ENCODE results near the gene RLN3.

RLN3 gene

GRCh38 chr19:14053500-14053899, 25.6 kb downstream of the RLN3 start:
- Mint-ChIP-seq H3K27me3 (ENCODE audit: low read depth, poor library complexity) (peaks cover 59% of the 10 kb centered on the region), H3K4me1 (peaks cover 3% of the 10 kb centered on the region), H3K4me3 (no peak overlapping the region), H3K36me3 (ENCODE audit: low read depth) (peaks cover 5% of the 10 kb centered on the region), H3K27ac (no peak overlapping the region), H3K9me3 (no peaks in the 10 kb centered on the region)
- DNase-seq, result no peak
- TF ChIP-seq CTCF (IDR thresholded peaks at IDR 0.05), result no peak

GRCh38 chr19:14054099-14054498, 26.2 kb downstream of the RLN3 start:
- Mint-ChIP-seq H3K4me3 (no peak overlapping the region), H3K4me1 (peaks cover 6% of the 10 kb centered on the region), H3K27ac (peak overlapping the region; percentile 82), H3K36me3 (ENCODE audit: low read depth) (peaks cover 5% of the 10 kb centered on the region), H3K27me3 (ENCODE audit: low read depth, poor library complexity) (peaks cover 63% of the 10 kb centered on the region), H3K9me3 (no peaks in the 10 kb centered on the region)
- no peak for DNase-seq
- TF ChIP-seq CTCF (IDR thresholded peaks at IDR 0.05), result no peak

- Mint-ChIP-seq H3K4me3 (no peak overlapping the region), H3K27me3 (ENCODE audit: low read depth, poor library complexity) (peaks cover 69% of the 10 kb centered on the region), H3K4me1 (peaks cover 9% of the 10 kb centered on the region), H3K36me3 (ENCODE audit: low read depth) (peaks cover 5% of the 10 kb centered on the region), H3K9me3 (no peaks in the 10 kb centered on the region), H3K27ac (no peak overlapping the region)
- TF ChIP-seq CTCF (IDR thresholded peaks at IDR 0.05), result no peak
- DNase-seq, result no peak
These were observed 26.8 kb downstream of the RLN3 start for GRCh38 chr19:14054721-14055120.

GRCh38 chr19:14055396-14055795, 27.4 kb downstream of the RLN3 start:
- H3K9me3 Mint-ChIP-seq, result no peaks in the 10 kb centered on the region
- no peak for TF ChIP-seq CTCF (IDR thresholded peaks at IDR 0.05)
- H3K27ac Mint-ChIP-seq, result no peak overlapping the region
- H3K4me3 Mint-ChIP-seq, result no peak overlapping the region
- no peak for DNase-seq
- peaks cover 12% of the 10 kb centered on the region for H3K4me1 Mint-ChIP-seq
- H3K36me3 Mint-ChIP-seq (ENCODE audit: low read depth), result peaks cover 5% of the 10 kb centered on the region
- peaks cover 74% of the 10 kb centered on the region for H3K27me3 Mint-ChIP-seq (ENCODE audit: low read depth, poor library complexity)

- peaks cover 81% of the 10 kb centered on the region for H3K27me3 Mint-ChIP-seq (ENCODE audit: low read depth, poor library complexity)
- no peak for TF ChIP-seq CTCF (IDR thresholded peaks at IDR 0.05)
- H3K4me3 Mint-ChIP-seq, result no peak overlapping the region
- H3K27ac Mint-ChIP-seq, result no peak overlapping the region
- no peaks in the 10 kb centered on the region for H3K9me3 Mint-ChIP-seq
- H3K36me3 Mint-ChIP-seq (ENCODE audit: low read depth), result peaks cover 5% of the 10 kb centered on the region
- DNase-seq, result no peak
- H3K4me1 Mint-ChIP-seq, result peaks cover 15% of the 10 kb centered on the region
These were observed 28.2 kb downstream of the RLN3 start for GRCh38 chr19:14056069-14056666.

GRCh38 chr19:14056741-14057356, 28.9 kb downstream of the RLN3 start:
- no peak for TF ChIP-seq CTCF (IDR thresholded peaks at IDR 0.05)
- H3K4me1 Mint-ChIP-seq, result peaks cover 18% of the 10 kb centered on the region
- DNase-seq, result no peak
- no peak overlapping the region for H3K27ac Mint-ChIP-seq
- H3K36me3 Mint-ChIP-seq (ENCODE audit: low read depth), result peaks cover 5% of the 10 kb centered on the region
- peak overlapping the region; percentile 74 for H3K4me3 Mint-ChIP-seq
- H3K27me3 Mint-ChIP-seq (ENCODE audit: low read depth, poor library complexity), result peaks cover 88% of the 10 kb centered on the region
- no peaks in the 10 kb centered on the region for H3K9me3 Mint-ChIP-seq
